Panc1 (cell line): ENCODE measurements around the gene FBN1.

Experiments
- POLR2AphosphoS5 ChIP-seq: IDR thresholded peaks from 2 replicates; pipeline ENCODE4 v1.6.1; 2012; ENCODE audit warnings: mild to moderate bottlenecking, low read depth, low read length, moderate library complexity
- REST ChIP-seq, 2 experiments: IDR thresholded peaks; 2 replicates each; pipeline ENCODE4 v1.6.1; 2011 to 2012; ENCODE audit warnings: low read depth in 2 of 2, control low read depth in 1 of 2, low read length in 1 of 2, mild to moderate bottlenecking in 1 of 2, moderate library complexity in 1 of 2; ENCODE audit not compliant: insufficient read depth in 1 of 2
- SIN3A ChIP-seq: IDR thresholded peaks from 2 replicates; pipeline ENCODE4 v1.6.1; 2012; ENCODE audit warnings: low read depth, mild to moderate bottlenecking, low read length, moderate library complexity, borderline replicate concordance; ENCODE audit not compliant: insufficient read depth
- TCF7L2 ChIP-seq: IDR thresholded peaks from 2 replicates; pipeline ENCODE4 v1.6.1; 2011; ENCODE audit warnings: mild to moderate bottlenecking, low read depth, low read length, inconsistent platforms
- TF ChIP-seq, protein P1 (sequence below): fragments of 450-650 bp; IDR thresholded peaks from 2 replicates; pipeline ENCODE4 v1.5.1; 2017; ENCODE audit warnings: mild to moderate bottlenecking

DNA sequence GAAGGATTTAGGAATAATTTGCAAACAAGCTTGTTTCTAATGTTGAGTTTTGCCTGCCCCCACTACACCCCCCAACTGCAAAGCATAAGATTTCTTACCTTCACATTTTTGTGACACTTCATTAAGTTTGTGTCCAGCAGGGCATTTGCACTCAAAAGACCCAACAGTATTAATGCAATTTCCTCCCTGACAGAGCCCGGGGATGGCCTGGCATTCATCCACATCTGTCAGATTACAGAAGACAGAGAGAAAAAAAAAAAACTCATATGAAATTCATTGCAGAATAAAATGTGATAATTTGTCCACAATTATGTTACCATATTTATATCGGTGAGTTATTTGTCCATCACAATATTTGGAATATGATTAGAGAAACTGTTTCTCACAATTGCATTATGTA is 111.5 kb downstream of the FBN1 start:
- no peak for TF ChIP-seq POLR2AphosphoS5
- TF ChIP-seq, protein P1, sequence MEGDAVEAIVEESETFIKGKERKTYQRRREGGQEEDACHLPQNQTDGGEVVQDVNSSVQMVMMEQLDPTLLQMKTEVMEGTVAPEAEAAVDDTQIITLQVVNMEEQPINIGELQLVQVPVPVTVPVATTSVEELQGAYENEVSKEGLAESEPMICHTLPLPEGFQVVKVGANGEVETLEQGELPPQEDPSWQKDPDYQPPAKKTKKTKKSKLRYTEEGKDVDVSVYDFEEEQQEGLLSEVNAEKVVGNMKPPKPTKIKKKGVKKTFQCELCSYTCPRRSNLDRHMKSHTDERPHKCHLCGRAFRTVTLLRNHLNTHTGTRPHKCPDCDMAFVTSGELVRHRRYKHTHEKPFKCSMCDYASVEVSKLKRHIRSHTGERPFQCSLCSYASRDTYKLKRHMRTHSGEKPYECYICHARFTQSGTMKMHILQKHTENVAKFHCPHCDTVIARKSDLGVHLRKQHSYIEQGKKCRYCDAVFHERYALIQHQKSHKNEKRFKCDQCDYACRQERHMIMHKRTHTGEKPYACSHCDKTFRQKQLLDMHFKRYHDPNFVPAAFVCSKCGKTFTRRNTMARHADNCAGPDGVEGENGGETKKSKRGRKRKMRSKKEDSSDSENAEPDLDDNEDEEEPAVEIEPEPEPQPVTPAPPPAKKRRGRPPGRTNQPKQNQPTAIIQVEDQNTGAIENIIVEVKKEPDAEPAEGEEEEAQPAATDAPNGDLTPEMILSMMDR = no peak
- no peak for TF ChIP-seq REST (IDR thresholded peaks at IDR 0.05; ENCODE audit: insufficient read depth in 1 of 2, low read depth in 2 of 2, low read length in 1 of 2)
- no peak for TF ChIP-seq SIN3A
- no peak for TF ChIP-seq TCF7L2
